ENCODE data around the gene TNRC6A. TPM values are rescaled to one million over a fixed set of nuclear protein-coding genes. Genes with fewer than 3 reads are reported as not detected.

The TNRC6A gene
- total and polyA plus RNA-seq, 2 of the 13 experiments (the other 11 are each of a cell fraction or from before 2014, with no cell fraction given), result 30.9 to 43.6 TPM

DNA sequence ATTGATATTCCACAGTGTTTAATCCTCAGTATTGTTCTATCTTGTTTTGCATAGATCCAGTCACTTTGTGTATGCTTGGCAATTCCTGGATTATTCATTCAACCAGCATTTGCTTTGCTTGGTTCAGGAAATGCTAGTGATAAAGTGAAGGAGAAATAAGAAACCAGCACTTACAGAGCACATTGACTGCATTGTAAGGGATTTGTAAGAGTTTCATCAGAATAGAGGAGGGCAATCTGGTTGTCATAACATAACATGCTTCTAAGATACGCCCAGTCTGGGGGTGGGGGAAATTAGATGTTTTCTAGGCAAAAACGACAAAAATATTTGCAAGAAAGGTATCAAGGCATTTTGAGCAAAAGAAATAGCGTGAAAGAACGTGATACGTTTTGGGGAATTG, 40.4 kb downstream of the TNRC6A start:
- 96% methylated on average over 5 of the region's 5 CpGs for WGBS (ENCODE audit: low lambda C conversion rate)
- H3K4me1 ChIP-seq (ENCODE audit: insufficient read depth, low read length), result peaks cover 12% of the 10 kb centered on the region
- no peak for DNase-seq (ENCODE audit: low spot score)

More for the DNA sequence above, 40.4 kb downstream of the TNRC6A start:
- H3K4me2 ChIP-seq (ENCODE audit: low read depth, low read length), result no peak overlapping the region
- peaks cover 54% of the 10 kb centered on the region for H3K79me2 ChIP-seq (ENCODE audit: insufficient read depth, low read length)
- no peak overlapping the region for H3K27ac ChIP-seq (ENCODE audit: extremely low read length, insufficient read depth, low read length)
- H3K9me3 ChIP-seq (ENCODE audit: low read length), result no peaks in the 10 kb centered on the region
- TF ChIP-seq, protein P1, sequence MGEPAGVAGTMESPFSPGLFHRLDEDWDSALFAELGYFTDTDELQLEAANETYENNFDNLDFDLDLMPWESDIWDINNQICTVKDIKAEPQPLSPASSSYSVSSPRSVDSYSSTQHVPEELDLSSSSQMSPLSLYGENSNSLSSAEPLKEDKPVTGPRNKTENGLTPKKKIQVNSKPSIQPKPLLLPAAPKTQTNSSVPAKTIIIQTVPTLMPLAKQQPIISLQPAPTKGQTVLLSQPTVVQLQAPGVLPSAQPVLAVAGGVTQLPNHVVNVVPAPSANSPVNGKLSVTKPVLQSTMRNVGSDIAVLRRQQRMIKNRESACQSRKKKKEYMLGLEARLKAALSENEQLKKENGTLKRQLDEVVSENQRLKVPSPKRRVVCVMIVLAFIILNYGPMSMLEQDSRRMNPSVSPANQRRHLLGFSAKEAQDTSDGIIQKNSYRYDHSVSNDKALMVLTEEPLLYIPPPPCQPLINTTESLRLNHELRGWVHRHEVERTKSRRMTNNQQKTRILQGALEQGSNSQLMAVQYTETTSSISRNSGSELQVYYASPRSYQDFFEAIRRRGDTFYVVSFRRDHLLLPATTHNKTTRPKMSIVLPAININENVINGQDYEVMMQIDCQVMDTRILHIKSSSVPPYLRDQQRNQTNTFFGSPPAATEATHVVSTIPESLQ (CRISPR knock-in tag; conservative IDR thresholded peaks at IDR 0.05), result no peak
- TF ChIP-seq, protein P2, sequence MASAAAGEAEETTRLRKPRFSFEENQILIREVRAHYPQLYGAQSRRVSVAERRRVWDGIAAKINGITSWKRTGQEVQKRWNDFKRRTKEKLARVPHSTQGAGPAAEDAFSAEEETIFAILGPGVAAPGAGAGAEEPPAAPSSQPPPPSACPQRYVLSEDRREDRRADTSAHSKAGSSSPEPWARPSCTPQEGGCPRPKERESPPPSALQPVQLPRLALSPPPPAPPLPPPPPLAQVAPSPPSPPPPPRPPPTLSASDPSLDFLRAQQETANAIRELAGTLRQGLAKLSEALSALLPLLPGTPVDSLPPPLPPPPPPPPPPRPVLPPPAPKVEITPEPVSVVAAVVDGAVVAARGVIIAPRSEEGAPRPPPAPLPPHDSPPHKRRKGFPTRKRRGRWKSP (CRISPR knock-in tag; IDR thresholded peaks at IDR 0.05), result no peak
- TF ChIP-seq ZBTB8A (CRISPR knock-in tag; IDR thresholded peaks at IDR 0.05; ENCODE audit: borderline replicate concordance, low read depth) (no peak), ZNF546 (CRISPR knock-in tag; conservative IDR thresholded peaks at IDR 0.05) (no peak), HNRNPLL (IDR thresholded peaks at IDR 0.05; ENCODE audit: low read depth, low read length, poor library complexity, severe bottlenecking) (no peak)
- peaks cover 39% of the 10 kb centered on the region; the same call in 1 of the 2 replicates for H4K20me1 ChIP-seq (ENCODE audit: insufficient read depth, low read length)
- ATAC-seq (no peak), FAIRE-seq (no peak)
- peaks cover 11 to 24% of the 10 kb centered on the region in 2 experiments for H3K36me3 ChIP-seq (replicated peaks in 1 of 2; ENCODE audit: control insufficient read depth in 1 of 2, insufficient read depth in 2 of 2, low read length in 2 of 2)
- in situ Hi-C loops (cut with HindIII; ENCODE audit: extremely low pct_ligation_motif_present, low pct_unique_long_range_greater_than_20kb) (no loop called here), intact Hi-C loops (cut with micrococcal nuclease; ENCODE audit: unreplicated experiment) (no loop called here)
- CTCF ChIA-PET (ENCODE audit: low intra/inter-chr PET ratio, low total read pairs), result no interaction called here
- H3K27me3 ChIP-seq (ENCODE audit: control insufficient read depth in 1 of 2, insufficient read depth in 2 of 2, low read length in 2 of 2), result no peaks in the 10 kb centered on the region
- no peak overlapping the region for H3K4me3 ChIP-seq (replicated peaks in 1 of 3; ENCODE audit: insufficient read depth in 1 of 3, low read depth in 2 of 3, low read length in 3 of 3)
- POLR2A ChIA-PET, result no interaction called here
- no TSS peak for BruUV-seq (replicated peaks)
- H2AFZ ChIP-seq (ENCODE audit: low read length), result no peak overlapping the region
- no peak overlapping the region for H3K9ac ChIP-seq (ENCODE audit: insufficient read depth, low read depth, low read length)
